Neuron (in vitro differentiated cells): ENCODE data around the gene KIRREL3.

Source experiments
- H2AFZ ChIP-seq: one replicate; pipeline ENCODE4 v1.6.1; 2013; ENCODE audit warnings: low read depth, mild to moderate bottlenecking, inconsistent platforms, low read length, moderate library complexity
- H3K27me3 ChIP-seq: one replicate; pipeline ENCODE4 v1.6.1; 2013; ENCODE audit warnings: low read length; ENCODE audit not compliant: insufficient read depth
- H3K36me3 ChIP-seq: one replicate; pipeline ENCODE4 v1.6.1; 2013; ENCODE audit warnings: low read length; ENCODE audit not compliant: insufficient read depth
- H3K4me1 ChIP-seq: one replicate; pipeline ENCODE4 v1.6.1; 2013; ENCODE audit warnings: low read length; ENCODE audit not compliant: insufficient read depth
- H3K4me3 ChIP-seq: 2 replicates; pipeline ENCODE4 v1.5.1; 2013; ENCODE audit warnings: mild to moderate bottlenecking, low read length, moderate library complexity
- H3K9me3 ChIP-seq: one replicate; pipeline ENCODE4 v1.6.1; 2013; ENCODE audit warnings: low read length

The KIRREL3 gene

GRCh38 chr11:126542334-126543015, 458.1 kb downstream of the KIRREL3 start:
- Histone ChIP-seq H3K27me3 (peaks cover 12% of the 10 kb centered on the region), H2AFZ (no peak overlapping the region), H3K4me3 (no peak overlapping the region), H3K4me1 (no peaks in the 10 kb centered on the region), H3K36me3 (no peaks in the 10 kb centered on the region), H3K9me3 (no peaks in the 10 kb centered on the region)

DNA sequence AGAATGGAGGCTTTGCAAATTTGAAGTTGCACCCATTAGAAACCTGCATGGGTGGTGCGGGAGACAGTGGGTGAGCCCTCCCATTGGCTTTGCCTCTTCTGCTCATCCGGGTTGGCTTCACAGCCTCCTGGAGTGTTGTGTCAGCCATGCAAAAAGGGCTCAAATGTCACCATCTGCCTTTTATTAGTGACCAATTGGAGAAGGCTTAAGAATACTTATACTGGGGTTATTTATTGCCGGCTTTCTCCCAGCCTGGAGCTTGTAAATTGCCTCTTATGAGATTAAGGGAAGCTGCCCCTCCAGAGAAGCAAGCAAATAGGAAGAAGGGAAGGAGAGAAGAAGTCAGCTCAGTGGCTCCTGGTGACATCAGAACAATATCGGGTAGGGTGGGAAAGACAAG, 462.5 kb downstream of the KIRREL3 start:
- no peaks in the 10 kb centered on the region for H3K4me1 ChIP-seq
- peaks cover 6% of the 10 kb centered on the region for H3K27me3 ChIP-seq
- H3K9me3 ChIP-seq = no peaks in the 10 kb centered on the region
- H3K4me3 ChIP-seq = no peak overlapping the region
- H3K36me3 ChIP-seq = no peaks in the 10 kb centered on the region
- H2AFZ ChIP-seq = no peak overlapping the region

GRCh38 chr11:126537492-126537891, 463.1 kb downstream of the KIRREL3 start:
- no peaks in the 10 kb centered on the region for H3K36me3 ChIP-seq
- H2AFZ ChIP-seq = no peak overlapping the region
- H3K9me3 ChIP-seq = no peaks in the 10 kb centered on the region
- H3K27me3 ChIP-seq = peaks cover 3% of the 10 kb centered on the region
- no peaks in the 10 kb centered on the region for H3K4me1 ChIP-seq
- no peak overlapping the region for H3K4me3 ChIP-seq

GRCh38 chr11:126534141-126534805, 466.3 kb downstream of the KIRREL3 start:
- H3K4me3 ChIP-seq = no peak overlapping the region
- no peaks in the 10 kb centered on the region for H3K27me3 ChIP-seq
- H3K36me3 ChIP-seq = no peaks in the 10 kb centered on the region
- H3K4me1 ChIP-seq = no peaks in the 10 kb centered on the region
- no peak overlapping the region for H2AFZ ChIP-seq
- H3K9me3 ChIP-seq = no peaks in the 10 kb centered on the region

- no peaks in the 10 kb centered on the region for H3K27me3 ChIP-seq
- no peak overlapping the region for H3K4me3 ChIP-seq
- H3K9me3 ChIP-seq = no peaks in the 10 kb centered on the region
- no peaks in the 10 kb centered on the region for H3K4me1 ChIP-seq
- H3K36me3 ChIP-seq = no peaks in the 10 kb centered on the region
- H2AFZ ChIP-seq = no peak overlapping the region
Measured at GRCh38 chr11:126533560-126533959, 467.0 kb downstream of the KIRREL3 start.

DNA sequence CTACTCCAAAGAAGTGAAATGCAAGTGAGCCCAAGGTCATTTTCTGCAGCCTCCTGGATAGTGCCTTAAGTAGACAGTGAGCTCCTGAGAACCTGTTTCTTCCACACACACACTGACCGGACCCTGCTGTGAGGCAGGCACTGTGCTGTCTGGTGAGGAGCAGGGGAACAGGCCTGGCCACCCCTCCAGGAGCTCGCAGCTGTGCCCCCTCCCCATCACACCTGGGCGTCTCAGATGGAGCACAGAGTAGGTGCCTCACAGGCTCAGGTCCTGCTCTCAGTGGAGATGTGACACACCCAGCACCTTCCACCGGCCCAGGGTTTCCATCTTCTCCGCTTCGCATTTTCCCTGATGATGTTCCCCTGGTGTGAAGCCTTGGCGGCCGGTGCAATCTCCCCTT, 470.2 kb downstream of the KIRREL3 start:
- no peaks in the 10 kb centered on the region for H3K27me3 ChIP-seq

DNA sequence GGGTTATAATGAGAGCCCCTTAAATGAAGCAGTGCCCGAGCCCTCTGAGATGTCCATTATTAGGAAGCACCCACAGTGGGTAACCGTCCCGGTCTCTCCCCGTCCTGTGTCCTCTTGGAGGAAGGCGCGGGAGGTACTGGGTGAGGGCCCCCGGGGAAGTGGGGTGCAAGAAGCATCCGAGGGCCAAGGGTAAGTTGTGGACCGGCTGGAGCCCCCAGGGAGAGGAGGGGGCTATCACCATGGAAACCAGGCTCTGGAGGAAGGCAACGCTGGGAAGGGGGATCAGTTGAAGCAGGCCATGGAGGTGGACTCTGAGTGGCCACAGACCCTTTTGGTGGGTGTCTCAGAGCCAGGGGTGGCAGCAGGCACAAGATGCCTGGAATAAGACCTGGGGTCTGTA, 471.5 kb downstream of the KIRREL3 start:
- H3K4me3 ChIP-seq = no peak overlapping the region
- no peaks in the 10 kb centered on the region for H3K36me3 ChIP-seq
- H3K9me3 ChIP-seq = no peaks in the 10 kb centered on the region
- no peaks in the 10 kb centered on the region for H3K27me3 ChIP-seq
- no peaks in the 10 kb centered on the region for H3K4me1 ChIP-seq
- H2AFZ ChIP-seq = no peak overlapping the region

More for the DNA sequence above, 470.2 kb downstream of the KIRREL3 start:
- H3K36me3 ChIP-seq = no peaks in the 10 kb centered on the region
- H3K4me3 ChIP-seq = no peak overlapping the region
- H2AFZ ChIP-seq = no peak overlapping the region
- no peaks in the 10 kb centered on the region for H3K4me1 ChIP-seq
- H3K9me3 ChIP-seq = no peaks in the 10 kb centered on the region

DNA sequence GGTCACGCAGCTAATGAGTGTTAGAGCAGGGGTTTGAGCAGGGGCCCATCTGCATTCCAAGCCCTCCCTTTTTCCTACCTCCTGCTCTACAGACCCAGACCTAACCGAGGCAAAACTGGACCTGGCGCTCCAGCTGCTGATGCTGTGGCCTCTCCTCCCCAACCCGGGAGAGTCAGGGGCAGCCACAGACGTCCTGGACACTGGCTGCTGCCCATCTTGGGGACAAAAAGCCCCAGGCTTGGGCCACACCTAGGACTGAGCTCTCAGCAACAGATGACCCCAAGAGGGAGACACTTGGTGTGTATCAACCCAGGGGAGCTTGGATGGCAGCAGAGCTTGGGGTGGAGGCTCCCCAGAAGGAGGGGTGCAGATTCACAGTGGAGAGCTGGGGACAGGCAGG, 472.5 kb downstream of the KIRREL3 start:
- Histone ChIP-seq H3K4me1 (no peaks in the 10 kb centered on the region), H3K27me3 (no peaks in the 10 kb centered on the region), H2AFZ (no peak overlapping the region), H3K9me3 (no peaks in the 10 kb centered on the region), H3K36me3 (no peaks in the 10 kb centered on the region), H3K4me3 (no peak overlapping the region)

DNA sequence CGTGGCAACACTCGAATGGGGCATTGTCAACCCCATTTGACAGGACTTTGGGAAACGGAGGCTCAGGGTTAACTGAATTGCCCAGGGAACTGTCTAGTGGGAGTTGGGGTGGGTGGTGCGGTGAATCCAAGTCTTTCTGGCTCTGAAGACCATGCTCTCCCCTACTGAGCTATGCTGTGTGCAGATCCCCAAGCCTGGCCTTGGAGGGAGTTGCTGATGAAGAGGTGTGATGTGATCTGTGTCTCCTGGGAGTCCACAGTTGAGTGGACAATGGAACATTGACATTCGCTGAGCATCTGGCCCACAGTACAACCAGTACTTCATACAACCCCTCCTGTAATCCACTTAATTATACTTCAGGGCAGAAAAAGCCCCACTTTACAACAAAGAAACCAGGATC, 472.9 kb downstream of the KIRREL3 start:
- H3K4me3 ChIP-seq = no peak overlapping the region
- no peaks in the 10 kb centered on the region for H3K9me3 ChIP-seq
- no peaks in the 10 kb centered on the region for H3K4me1 ChIP-seq
- H3K36me3 ChIP-seq = no peaks in the 10 kb centered on the region
- no peak overlapping the region for H2AFZ ChIP-seq
- H3K27me3 ChIP-seq = no peaks in the 10 kb centered on the region

- H3K4me1 ChIP-seq = no peaks in the 10 kb centered on the region
- H3K4me3 ChIP-seq = no peak overlapping the region
- H3K36me3 ChIP-seq = no peaks in the 10 kb centered on the region
- no peaks in the 10 kb centered on the region for H3K27me3 ChIP-seq
- H3K9me3 ChIP-seq = no peaks in the 10 kb centered on the region
- no peak overlapping the region for H2AFZ ChIP-seq
Measured at GRCh38 chr11:126526471-126526870, 474.1 kb downstream of the KIRREL3 start.

DNA sequence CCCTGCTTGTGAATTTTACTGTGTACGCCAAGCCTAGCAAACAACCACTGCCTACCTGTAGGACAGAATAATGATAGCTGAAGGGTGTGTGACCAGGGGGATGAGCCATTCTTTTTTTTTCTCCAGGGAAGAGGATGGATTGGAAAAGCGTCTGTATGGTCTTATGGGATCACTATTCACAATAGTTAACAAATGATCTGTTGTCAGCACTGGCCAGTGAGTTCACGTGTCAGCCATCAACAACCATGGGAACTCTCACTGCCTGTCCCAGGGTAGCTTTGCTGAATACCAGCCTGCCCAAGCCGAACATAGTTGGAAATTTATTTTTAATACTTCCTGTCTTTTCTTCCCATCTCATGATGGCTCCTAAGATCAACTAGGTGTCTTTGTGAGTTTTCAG, 474.9 kb downstream of the KIRREL3 start:
- H3K27me3 ChIP-seq = no peaks in the 10 kb centered on the region
- no peak overlapping the region for H3K4me3 ChIP-seq
- H3K9me3 ChIP-seq = no peaks in the 10 kb centered on the region
- H2AFZ ChIP-seq = no peak overlapping the region
- no peaks in the 10 kb centered on the region for H3K4me1 ChIP-seq
- H3K36me3 ChIP-seq = no peaks in the 10 kb centered on the region

DNA sequence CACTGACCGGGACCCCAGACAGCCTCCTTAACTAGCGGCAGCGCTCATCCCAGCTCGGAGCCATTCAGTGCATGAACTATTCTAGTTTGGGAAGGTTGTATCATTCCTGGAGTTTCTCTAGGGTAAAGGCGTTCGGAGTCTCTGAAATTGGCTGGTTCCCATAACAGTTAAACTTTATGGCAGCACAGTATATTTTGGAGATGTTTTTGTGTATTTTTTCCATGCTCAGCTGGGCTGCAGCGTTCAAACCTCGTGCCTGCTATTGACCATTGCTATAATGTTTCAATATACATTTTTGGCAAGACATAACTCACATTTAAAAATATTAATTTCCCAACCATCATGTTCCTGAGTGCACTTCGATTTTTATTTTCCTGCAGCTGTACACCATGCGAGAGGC, 475.4 kb downstream of the KIRREL3 start:
- Histone ChIP-seq H3K27me3 (no peaks in the 10 kb centered on the region), H3K9me3 (no peaks in the 10 kb centered on the region), H3K4me1 (no peaks in the 10 kb centered on the region)

GRCh38 chr11:126523441-126524205, 476.9 kb downstream of the KIRREL3 start:
- Histone ChIP-seq H3K9me3 (no peaks in the 10 kb centered on the region), H3K4me1 (no peaks in the 10 kb centered on the region), H3K36me3 (no peaks in the 10 kb centered on the region)

More for the DNA sequence above, 475.4 kb downstream of the KIRREL3 start:
- Histone ChIP-seq H2AFZ (no peak overlapping the region), H3K36me3 (no peaks in the 10 kb centered on the region), H3K4me3 (no peak overlapping the region)

More at GRCh38 chr11:126523441-126524205, 476.9 kb downstream of the KIRREL3 start:
- Histone ChIP-seq H3K4me3 (no peak overlapping the region), H3K27me3 (peaks cover 4% of the 10 kb centered on the region), H2AFZ (no peak overlapping the region)
